Right forelimb (tissue), 1 donor: ENCODE measurements around the gene FAM131B.

Experiments used
- DNase-seq: peaks from one replicate; pipeline ENCODE4 v3.0.0-alpha.2; 2018

Gene FAM131B

GRCh38 chr7:143382126-143382790, 19.7 kb upstream of the FAM131B start:
- DNase-seq: no peak

- DNase-seq: peak; percentile 92
These were observed 19.1 kb upstream of the FAM131B start for GRCh38 chr7:143381427-143382125.

- DNase-seq: peak; percentile 97
These were observed 18.3 kb upstream of the FAM131B start, which contains the start of gene ZYX for GRCh38 chr7:143380646-143381426. TSS of gene ZYX (plus strand) at chr7:143381345. CDS start at chr7:143381572, 227 bp downstream.

DNA sequence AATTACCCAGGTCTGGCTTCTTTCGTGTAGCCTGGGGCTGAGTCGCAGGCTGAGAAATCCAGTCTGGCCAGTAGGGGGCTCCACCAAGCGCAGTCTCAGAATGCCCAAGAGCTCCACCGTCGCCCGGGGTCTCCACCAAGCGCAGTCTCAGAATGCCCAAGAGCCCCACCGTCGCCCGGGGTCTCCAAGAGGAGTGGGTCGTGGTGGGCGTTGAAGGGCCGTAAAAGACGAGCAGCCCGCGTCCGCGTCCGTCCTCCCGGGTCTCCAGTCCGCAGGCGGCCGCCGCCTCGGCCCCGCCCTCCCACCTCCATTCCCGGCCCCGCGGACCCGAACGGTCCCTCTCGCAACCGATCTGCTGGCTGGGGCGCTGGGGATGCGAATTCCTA, 17.7 kb upstream of the FAM131B start:
- DNase-seq: peak; percentile 94

GRCh38 chr7:143379611-143380259, 17.2 kb upstream of the FAM131B start:
- DNase-seq: no peak

DNA sequence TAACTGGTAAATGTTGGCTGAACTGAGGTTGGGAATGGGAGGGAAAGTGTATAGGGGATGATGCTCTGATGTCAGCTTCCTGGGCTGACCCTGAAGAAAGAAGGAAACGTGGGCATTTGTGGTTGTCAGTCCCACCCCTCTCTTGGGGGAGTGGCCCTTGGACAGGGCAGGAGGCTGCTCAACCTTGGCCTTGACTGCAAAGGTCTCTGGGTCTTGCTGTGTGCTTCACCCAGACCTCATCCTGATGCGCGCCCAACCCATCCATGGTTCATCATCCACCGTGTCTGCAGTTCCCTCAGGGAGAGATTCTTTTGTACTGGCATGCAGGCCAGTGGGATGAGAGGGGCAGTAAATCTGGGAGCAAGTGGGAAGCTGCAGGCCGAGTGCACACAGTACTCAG, 13.9 kb upstream of the FAM131B start:
- DNase-seq: no peak

DNA sequence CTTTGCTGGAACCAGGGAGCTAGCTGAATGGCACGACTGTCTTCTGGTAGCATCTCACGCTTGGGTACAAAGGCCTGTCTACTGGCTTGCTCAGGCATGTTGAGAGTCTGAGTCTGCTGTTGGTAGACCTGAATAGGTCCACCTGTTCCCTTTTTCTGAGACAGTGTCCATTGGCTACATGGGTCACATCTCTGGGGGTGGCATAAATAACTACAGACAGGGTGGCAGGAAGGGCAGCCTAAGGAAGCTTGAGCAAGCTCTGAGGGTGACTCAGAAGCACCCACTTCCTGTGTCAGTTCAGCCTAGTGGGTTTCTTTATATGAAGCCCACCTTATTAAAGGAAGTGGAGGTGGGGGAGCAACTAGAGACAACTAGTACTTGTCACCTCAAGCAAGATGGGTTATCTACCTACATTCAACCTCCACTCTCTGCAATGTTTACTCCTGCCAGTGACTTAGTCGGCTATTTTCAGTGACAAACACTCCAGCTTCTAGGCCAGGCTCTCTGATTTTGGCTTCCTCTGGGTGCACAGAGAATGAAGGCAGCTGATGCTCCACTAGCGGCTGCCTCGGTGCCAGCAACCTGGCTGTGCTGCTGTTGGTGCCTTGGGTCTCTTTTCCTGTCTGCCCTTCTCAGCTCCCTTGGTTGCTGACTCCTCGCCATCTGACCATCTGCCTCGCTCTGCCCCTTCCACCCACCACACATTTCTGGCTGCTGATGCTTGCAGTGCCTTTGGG, 13.0 kb upstream of the FAM131B start:
- no peak for DNase-seq

DNA sequence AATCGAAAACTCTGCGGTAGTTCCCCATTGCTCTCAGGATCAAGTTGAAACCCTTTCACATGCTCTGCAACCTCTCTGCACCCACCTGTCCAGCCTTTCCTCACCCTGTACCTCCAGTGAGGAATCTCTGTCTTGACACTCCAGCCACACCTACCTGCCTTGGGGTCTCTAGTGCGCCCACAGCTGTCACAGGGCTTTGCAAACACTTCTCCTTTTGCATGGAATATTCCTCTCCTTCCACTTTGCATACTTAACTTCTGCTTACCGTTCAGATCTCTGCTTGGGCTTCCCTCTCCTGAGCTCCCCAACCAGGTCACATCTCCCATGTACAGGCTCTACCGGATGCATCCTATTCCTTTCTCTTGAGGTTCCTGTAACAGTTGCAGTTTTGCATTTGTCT, 12.0 kb upstream of the FAM131B start:
- no peak for DNase-seq

DNA sequence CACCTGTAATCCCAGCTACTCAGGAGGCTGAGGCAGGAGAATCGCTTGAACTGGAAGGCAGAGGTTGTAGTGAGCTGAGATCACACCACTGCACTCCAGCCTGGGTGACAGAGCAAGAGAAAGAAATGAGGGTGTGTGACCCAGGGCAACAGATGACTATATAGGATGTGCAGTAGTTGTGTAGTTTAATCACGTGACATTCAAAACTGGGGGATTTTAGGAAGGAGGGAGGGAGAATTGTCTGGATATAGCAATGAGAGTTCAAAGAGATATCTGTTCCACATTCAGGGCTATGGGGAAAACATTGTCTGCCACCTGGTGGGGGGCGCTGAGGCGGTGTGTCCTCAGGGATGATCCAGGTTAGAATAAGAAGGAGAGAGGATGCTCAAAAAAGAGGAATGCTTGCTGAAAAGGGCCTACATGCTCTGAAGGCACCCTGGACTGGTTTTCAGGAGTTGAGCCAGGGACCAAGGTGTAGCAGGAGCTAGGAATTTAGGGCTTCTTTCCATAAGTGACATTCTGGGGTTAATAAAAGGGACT, 10.8 kb upstream of the FAM131B start:
- DNase-seq: no peak

- no peak for DNase-seq
These were observed 9.6 kb upstream of the FAM131B start for GRCh38 chr7:143372070-143372469.

- DNase-seq: no peak
These were observed 7.5 kb upstream of the FAM131B start for GRCh38 chr7:143369678-143370651.

DNA sequence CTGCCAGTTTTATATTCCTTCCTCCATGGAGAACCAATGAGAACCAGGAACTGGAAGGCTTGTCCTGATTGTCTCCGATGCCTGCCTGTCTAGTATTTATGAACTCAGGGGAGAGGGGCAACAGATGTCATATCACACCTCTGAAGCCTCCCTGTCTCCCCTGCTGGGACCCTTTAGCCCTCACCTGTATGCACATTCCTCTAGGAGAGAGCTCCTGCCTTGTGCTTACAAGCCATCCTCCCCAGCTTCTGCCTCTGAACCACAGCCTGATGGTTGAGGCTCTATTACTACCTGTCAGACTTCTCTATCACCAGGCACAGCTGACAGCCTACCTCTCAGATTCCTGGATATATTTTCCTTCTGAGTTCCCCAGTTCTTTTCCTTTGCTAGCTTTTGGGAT, 5.9 kb upstream of the FAM131B start:
- no peak for DNase-seq

GRCh38 chr7:143367972-143368371, 5.5 kb upstream of the FAM131B start:
- no peak for DNase-seq

- DNase-seq: no peak
These were observed 764 bp upstream of the FAM131B start for GRCh38 chr7:143363016-143363937.

GRCh38 chr7:143361552-143362130, 872 bp downstream of the FAM131B start:
- DNase-seq: no peak

- DNase-seq: no peak
These were observed 1.5 kb downstream of the FAM131B start for GRCh38 chr7:143360788-143361551.

GRCh38 chr7:143359771-143360353, 2.7 kb downstream of the FAM131B start:
- no peak for DNase-seq

- DNase-seq: no peak
These were observed 3.9 kb downstream of the FAM131B start for GRCh38 chr7:143358626-143359025.
